GM12874 (cell line): ENCODE measurements around the gene SYNJ1.

Experiments
- CTCF ChIP-seq: IDR thresholded peaks from 2 replicates; pipeline ENCODE4 v1.5.1; 2011; ENCODE audit warnings: low read depth, mild to moderate bottlenecking, control low read depth, low read length, moderate library complexity; ENCODE audit not compliant: insufficient read depth

The SYNJ1 gene

DNA sequence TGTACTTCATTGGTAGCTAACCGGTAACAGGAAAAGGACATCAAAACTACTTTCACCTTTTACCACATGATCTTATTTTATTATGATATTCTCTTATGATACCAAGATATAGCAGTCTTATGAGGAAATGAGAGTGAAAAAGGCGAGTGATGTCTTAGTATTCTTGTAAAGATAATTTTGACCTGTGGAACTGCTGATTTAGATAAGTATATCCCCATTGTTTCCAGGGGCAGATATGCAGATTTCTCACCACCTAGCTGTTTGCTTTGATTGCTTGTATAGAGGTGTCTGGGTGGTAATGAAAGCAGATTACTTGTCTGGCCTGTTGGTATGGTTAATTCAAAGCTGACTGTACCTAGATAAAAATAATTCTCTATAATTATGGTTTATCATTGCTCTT is 53.1 kb downstream of the SYNJ1 start:
- TF ChIP-seq CTCF: no peak

GRCh38 chr21:32674038-32674437 is 53.8 kb downstream of the SYNJ1 start:
- TF ChIP-seq CTCF: no peak

GRCh38 chr21:32666258-32666657 is 61.6 kb downstream of the SYNJ1 start:
- no peak for TF ChIP-seq CTCF

GRCh38 chr21:32658524-32658923 is 69.3 kb downstream of the SYNJ1 start:
- TF ChIP-seq CTCF: no peak

- peak; percentile 69 for TF ChIP-seq CTCF
These were observed 74.4 kb downstream of the SYNJ1 start for GRCh38 chr21:32653326-32653901.

DNA sequence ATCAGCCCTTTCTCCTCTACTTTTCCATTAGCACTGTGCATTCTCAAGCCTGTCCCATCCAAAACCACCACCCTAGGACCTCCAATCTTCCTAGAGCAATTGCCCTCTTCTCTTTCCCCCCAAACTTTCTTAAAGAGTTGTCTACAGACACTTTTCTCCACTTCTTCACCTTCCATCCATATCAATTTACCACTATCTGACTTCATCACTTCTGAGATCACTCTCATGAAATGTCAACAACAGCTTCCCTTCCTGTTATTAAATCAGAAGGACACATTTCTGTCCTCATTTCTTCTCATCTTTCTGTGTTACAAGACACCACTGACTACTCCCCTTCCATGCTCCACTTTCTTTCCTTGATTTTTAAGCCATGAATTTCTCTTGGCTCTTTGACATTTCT is 79.6 kb downstream of the SYNJ1 start:
- TF ChIP-seq CTCF: no peak

GRCh38 chr21:32645261-32646182 is 82.3 kb downstream of the SYNJ1 start:
- no peak for TF ChIP-seq CTCF
